Right lobe of liver (tissue), 4 donors: ENCODE data around the gene CACNB1.

Experiments
- CTCF ChIP-seq, 4 donors: fragments of 200-600 bp in 3 of 4; fragments of 450-650 bp in 1 of 4; IDR thresholded peaks; one replicate each; pipeline versions ENCODE4 v1.5.1 to v1.8.0; 2016 to 2022; ENCODE audit warnings: antibody characterized with exemption in 4 of 4, mild to moderate bottlenecking in 2 of 4
- POLR2A ChIP-seq: fragments of 450-650 bp; IDR thresholded peaks from one replicate; pipeline ENCODE4 v1.6.1; 2017; ENCODE audit warnings: antibody characterized with exemption, mild to moderate bottlenecking
- donor health status: DM: no; HTN: no; CAD: no.
- donor health status: DM: no; HTN: no; CAD: no.
- donor health status: DM: no; HTN: yes; CAD: no.

GRCh38 chr17:39125143-39125875, 72.2 kb downstream of the CACNB1 start:
- TF ChIP-seq POLR2A (no peak), CTCF (IDR thresholded peaks at IDR 0.05) (no peak)
